Heart left ventricle (tissue), 16 donors: Measurements from ENCODE around the gene CHAD. TPM values are rescaled to one million over a fixed set of nuclear protein-coding genes. Genes with fewer than 3 reads are reported as not detected.

Experiments
- ATAC-seq, 4 donors: fragments of 200-7000 bp; cut with Tn5 transposase; one replicate each; pipeline ENCODE4 v1.9.1; 2020 to 2022; ENCODE audit warnings: moderate library complexity in 4 of 4, mild to moderate bottlenecking in 3 of 4, moderate number of reproducible peaks in 1 of 4
- DNase-seq, 5 donors: peaks; one replicate each; pipeline ENCODE4 v3.0.0-alpha.2; 2020
- H3K27ac ChIP-seq, 12 donors: fragments of 200-600 bp; sonication (generic) in 4 of 12; one replicate each; pipeline versions ENCODE4 v1.5.0 to v1.8.0; 2016 to 2022; ENCODE audit warnings: mild to moderate bottlenecking in 2 of 12
- H3K27me3 ChIP-seq, 9 donors: fragments of 200-600 bp; sonication (generic) in 2 of 9; one replicate each; pipeline versions ENCODE4 v1.5.1 to v1.8.0; 2016 to 2022; ENCODE audit warnings: mild to moderate bottlenecking in 3 of 9
- H3K36me3 ChIP-seq, 9 donors: fragments of 200-600 bp; sonication (generic) in 2 of 9; one replicate each; pipeline versions ENCODE4 v1.5.0 to v1.8.0; 2018 to 2022; ENCODE audit warnings: mild to moderate bottlenecking in 2 of 9
- H3K4me1 ChIP-seq, 12 donors: fragments of 200-600 bp; sonication (generic) in 4 of 12; one replicate each; pipeline versions ENCODE4 v1.5.0 to v1.8.0; 2016 to 2022; ENCODE audit warnings: mild to moderate bottlenecking in 3 of 12
- H3K4me3 ChIP-seq, 12 donors: fragments of 200-600 bp; sonication (generic) in 4 of 12; one replicate each; pipeline versions ENCODE4 v1.5.0 to v1.8.0; 2017 to 2022; ENCODE audit warnings: mild to moderate bottlenecking in 9 of 12, moderate library complexity in 4 of 12
- H3K9me3 ChIP-seq, 12 donors: fragments of 200-600 bp; sonication (generic) in 4 of 12; one replicate each; pipeline versions ENCODE4 v1.5.0 to v1.8.0; 2016 to 2022; ENCODE audit warnings: mild to moderate bottlenecking in 1 of 12
- CTCF ChIP-seq, 12 donors: fragments of 200-600 bp; sonication (generic) in 4 of 12; IDR thresholded peaks; one replicate each; pipeline versions ENCODE4 v1.5.0 to v1.8.0; 2018 to 2022; ENCODE audit warnings: antibody characterized with exemption in 12 of 12, mild to moderate bottlenecking in 5 of 12
- POLR2A ChIP-seq, 2 donors: fragments of 450-650 bp; IDR thresholded peaks; one replicate each; pipeline ENCODE4 v1.6.1; 2017; ENCODE audit warnings: antibody characterized with exemption in 2 of 2, mild to moderate bottlenecking in 2 of 2, moderate library complexity in 2 of 2
- WGBS, 4 donors: extraction: QIAGEN DNeasy Blood & Tissue Kit in 2 of 4; methylation state at CpG; one replicate each; pipeline versions ENCODE4 v1.1.5 to v1.1.7; 2013 to 2018; 5-methylcytosine and 5-hydroxymethylcytosine counted together
- intact Hi-C, 10 donors: fragments of 100-400 bp; cut with DNase I; formaldehyde crosslinking; loops; one replicate each; pipeline versions ENCODE4 v1.11.1 to v1.14.2; 2022
- polyA plus RNA-seq, 2 donors: library from polyadenylated mRNA; stranded (reverse); fragments of 200-250 nt; gene quantifications; one replicate each; pipeline ENCODE4 v1.2.3, GENCODE V29; 2013
- total RNA-seq, 9 donors: library from RNA; depleted of rRNA in 2 of 9; stranded (reverse); fragments of >200 nt in 2 of 9; fragmentation: NEBNext Ultra II Directional in 3 of 9; extraction: Animal tissue kit (Norgen Biotek cat#: 25700) in 3 of 9; gene quantifications; one replicate each; pipeline versions ENCODE4 v1.1.0 to v1.2.4, GENCODE V29; 2016 to 2023
- donor health status: ischemic (EF 13 %, LVEDD 7.1; RV severe dilation, severe dysfunction).
- donor health status: healthy with polysubstance abuse.
- donor health status: DM: no; HTN: yes; CAD: no.
- donor health status: DM: no; HTN: no; CAD: no.
- donor health status: ischemic (EF 25% LVEDD 6.9; RV normal size, moderate dysfunction).
- donor health status: ischemic (EF 25% LVEDD 5.7; RV mildly dilated, moderate dysfunction).
- donor health status: healthy.
- donor health status: DM: yes; HTN: yes; CAD: no.
- donor health status: ischemic (EF 35%, LVEDD 5.7; RV mildly dilated, moderate dysfunction).
- donor health status: nonischemic (EF 11% LVEDD 7.7; RV severe dilation, severe dysfunction).
- donor health status: DM: yes; HTN: yes; CAD: no.
- donor health status: PGD.
- donor health status: ischemic (EF 29% LVEDD 5.4; RV normal size, mild dysfunction).
- donor health status: nonischemic (EF 23%, LVEDD 6.1; RV moderate dilation, normal function).

The CHAD gene
- total and polyA plus RNA-seq, 11 donors: 0.15 to 0.27 (median 0.15) TPM; not detected in 8

- no peak for ATAC-seq
These were observed 7.7 kb downstream of the CHAD start for GRCh38 chr17:50460831-50461526.

GRCh38 chr17:50459756-50460155 lies 8.9 kb downstream of the CHAD start:
- intact Hi-C loops: loop anchor here in 1 of 10 donors (5.0 kb wide), 1 partner anchor 47 kb away; no protein-coding TSS in a partner anchor
- no peak for TF ChIP-seq POLR2A (IDR thresholded peaks at IDR 0.05)
- TF ChIP-seq CTCF (IDR thresholded peaks at IDR 0.05): no peak
- ATAC-seq (no peak), DNase-seq (no peak)
- Histone ChIP-seq H3K9me3 (no peaks in the 10 kb centered on the region), H3K27me3 (no peaks in the 10 kb centered on the region), H3K4me3 (no peak overlapping the region), H3K27ac (no peak overlapping the region), H3K4me1 (no peaks in the 10 kb centered on the region), H3K36me3 (peaks cover 0 to 3% (median 0%) of the 10 kb centered on the region in 9 donors)
- WGBS, 4 donors: 88 to 91% (median 90%) methylated on average over 4 of the region's 4 CpGs

More at GRCh38 chr17:50460831-50461526, 7.7 kb downstream of the CHAD start:
- no peaks in the 10 kb centered on the region for H3K9me3 ChIP-seq
- no peak overlapping the region for H3K27ac ChIP-seq
- DNase-seq: no peak
- TF ChIP-seq POLR2A (IDR thresholded peaks at IDR 0.05): no peak
- TF ChIP-seq CTCF (IDR thresholded peaks at IDR 0.05): no peak
- no peaks in the 10 kb centered on the region for H3K27me3 ChIP-seq
- H3K36me3 ChIP-seq: peaks cover 0 to 3% (median 0%) of the 10 kb centered on the region in 9 donors
- no peaks in the 10 kb centered on the region for H3K4me1 ChIP-seq
- no peak overlapping the region for H3K4me3 ChIP-seq
- intact Hi-C loops: loop anchor here in 1 of 10 donors (5.0 kb wide), 1 partner anchor 49 kb away; no protein-coding TSS in a partner anchor
- WGBS, 4 donors: 95 to 98% (median 96%) methylated on average over 7 to 9 of the region's 9 CpGs

GRCh38 chr17:50458701-50459676 lies 9.7 kb downstream of the CHAD start:
- H3K4me3 ChIP-seq: no peak overlapping the region
- H3K4me1 ChIP-seq: no peaks in the 10 kb centered on the region
- no peak for TF ChIP-seq CTCF (IDR thresholded peaks at IDR 0.05)
- intact Hi-C loops: no loop called here
- DNase-seq: no peak
- peaks cover 0 to 3% (median 0%) of the 10 kb centered on the region in 9 donors for H3K36me3 ChIP-seq
- H3K9me3 ChIP-seq: no peaks in the 10 kb centered on the region
- no peak overlapping the region for H3K27ac ChIP-seq
- H3K27me3 ChIP-seq: no peaks in the 10 kb centered on the region
- 76 to 90% (median 78%) methylated on average over 15 to 16 of the region's 16 CpGs for WGBS, 4 donors
- no peak for ATAC-seq

- intact Hi-C loops: no loop called here
- no peak overlapping the region for H3K4me3 ChIP-seq
- no peak overlapping the region for H3K27ac ChIP-seq
- no peak for ATAC-seq
- H3K27me3 ChIP-seq: no peaks in the 10 kb centered on the region
- peaks cover 0 to 3% (median 0%) of the 10 kb centered on the region in 9 donors for H3K36me3 ChIP-seq
- TF ChIP-seq CTCF (IDR thresholded peaks at IDR 0.05) (no peak), POLR2A (IDR thresholded peaks at IDR 0.05) (no peak)
- no peaks in the 10 kb centered on the region for H3K4me1 ChIP-seq
- DNase-seq: no peak
- H3K9me3 ChIP-seq: no peaks in the 10 kb centered on the region
- WGBS, 4 donors: 67 to 81% (median 72%) methylated on average over 3 of the region's 3 CpGs
These were observed 10.4 kb downstream of the CHAD start for GRCh38 chr17:50458270-50458669.
